ENCODE measurements around the gene LIN7B.
A peak's percentile ranks its signal among the peaks of the same experiment; 100 is the strongest.

LIN7B gene

DNA sequence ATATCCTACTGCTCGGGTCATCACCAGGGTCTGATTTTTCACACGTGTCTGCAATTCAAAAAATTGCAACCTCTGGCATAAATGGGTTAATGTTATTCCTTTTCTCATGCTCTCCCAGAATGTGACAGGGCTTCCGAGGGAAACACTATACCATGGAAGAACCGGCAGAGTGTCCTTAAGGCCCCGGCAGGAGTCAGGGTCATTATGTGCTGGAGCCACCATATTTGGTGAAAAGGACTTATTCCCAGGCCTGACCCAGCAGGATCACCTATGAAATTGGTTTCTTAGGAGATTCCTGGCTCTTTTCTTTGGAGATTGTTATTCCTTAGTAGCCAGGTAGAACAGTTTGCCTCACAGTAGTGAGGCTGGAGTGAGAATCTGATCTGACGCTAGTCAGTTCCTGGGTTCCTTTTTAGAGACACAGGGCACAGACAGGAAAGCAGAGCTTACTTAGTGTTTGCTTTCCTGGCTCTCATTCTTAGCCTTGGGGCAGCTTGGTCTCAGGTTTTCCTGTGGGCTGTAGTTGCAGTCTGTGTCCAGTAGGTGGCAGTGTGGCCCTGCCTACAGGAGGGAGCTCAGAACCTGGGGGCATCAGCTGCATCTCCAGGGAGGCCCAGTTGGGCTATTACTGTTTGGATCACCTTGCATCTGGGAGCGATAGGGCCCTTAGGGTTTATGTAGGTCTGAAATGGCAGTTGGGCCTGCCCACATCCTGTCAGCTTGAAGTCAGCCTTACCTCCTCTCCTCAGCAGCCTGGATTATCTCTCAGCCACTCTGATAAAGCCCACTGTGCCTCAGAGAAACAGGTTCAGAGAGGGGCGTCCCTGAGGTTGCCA lies 16.5 kb upstream of the LIN7B start:
- DNase-seq = peak; percentile 47 to 62 (median 57)
- no peak overlapping the region for H3K4me3 ChIP-seq (ENCODE audit: insufficient read depth, low read depth, low read length, poor library complexity, severe bottlenecking)
- H3K4me1 ChIP-seq (ENCODE audit: control insufficient read depth, insufficient read depth, low read length, poor library complexity, severe bottlenecking) = no peaks in the 10 kb centered on the region
- H3K9me3 ChIP-seq (ENCODE audit: control insufficient read depth, low read length) = no peaks in the 10 kb centered on the region
- no peaks in the 10 kb centered on the region for H3K27me3 ChIP-seq (replicated peaks; ENCODE audit: control insufficient read depth, insufficient read depth, low read length, poor library complexity, severe bottlenecking)
- no peak overlapping the region for H3K27ac ChIP-seq (ENCODE audit: insufficient read depth, low read length, poor library complexity, severe bottlenecking)
- H3K36me3 ChIP-seq (ENCODE audit: control insufficient read depth, insufficient read depth, low read length) = peaks cover 67% of the 10 kb centered on the region

DNA sequence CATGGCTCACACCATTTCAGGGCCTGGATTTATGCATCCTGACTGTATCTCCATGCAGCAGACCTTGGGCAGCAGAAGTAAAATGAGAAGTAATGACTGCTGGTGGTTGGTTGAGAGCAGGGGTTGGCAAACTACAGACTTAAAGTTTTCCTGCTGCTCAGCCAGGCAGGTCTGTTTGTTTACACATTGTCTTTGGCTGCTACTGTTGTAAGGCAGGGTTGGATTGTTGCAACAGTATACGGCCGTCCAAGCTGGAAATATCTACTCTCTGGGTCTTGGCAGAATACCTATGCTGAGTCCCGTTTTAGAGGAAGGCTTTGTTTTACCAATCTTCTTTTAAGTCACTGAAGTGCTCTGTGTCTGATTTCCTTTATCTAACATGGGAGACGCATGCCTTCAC lies 15.4 kb upstream of the LIN7B start:
- DNase-seq = no peak
- Histone ChIP-seq H3K27ac (ENCODE audit: insufficient read depth, low read length, poor library complexity, severe bottlenecking) (no peak overlapping the region), H3K36me3 (ENCODE audit: control insufficient read depth, insufficient read depth, low read length) (peaks cover 71% of the 10 kb centered on the region), H3K27me3 (replicated peaks; ENCODE audit: control insufficient read depth, insufficient read depth, low read length, poor library complexity, severe bottlenecking) (no peaks in the 10 kb centered on the region), H3K4me1 (ENCODE audit: control insufficient read depth, insufficient read depth, low read length, poor library complexity, severe bottlenecking) (no peaks in the 10 kb centered on the region), H3K9me3 (ENCODE audit: control insufficient read depth, low read length) (no peaks in the 10 kb centered on the region), H3K4me3 (ENCODE audit: insufficient read depth, low read depth, low read length, poor library complexity, severe bottlenecking) (no peak overlapping the region)

DNA sequence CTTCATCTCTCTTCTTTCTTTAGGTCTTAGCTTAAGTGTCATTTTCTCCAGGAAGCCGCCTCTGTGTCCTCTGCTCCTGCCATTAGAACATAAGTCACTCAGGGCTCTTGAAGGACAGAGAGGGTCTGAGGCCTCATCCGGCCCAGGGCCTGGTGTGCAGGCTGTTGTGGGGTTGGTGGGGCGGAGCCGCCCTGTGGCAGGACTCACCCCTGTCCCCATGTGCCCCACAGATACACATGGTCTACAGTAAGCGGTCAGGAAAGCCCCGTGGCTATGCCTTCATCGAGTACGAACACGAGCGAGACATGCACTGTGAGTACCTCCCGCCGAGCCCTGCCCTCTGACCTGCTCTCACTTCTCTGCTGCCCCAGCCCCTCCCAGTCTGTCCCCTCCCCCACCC lies 13.0 kb upstream of the LIN7B start:
- H3K9me3 ChIP-seq (ENCODE audit: control insufficient read depth, low read length) = no peaks in the 10 kb centered on the region
- no peak overlapping the region for H3K27ac ChIP-seq (ENCODE audit: insufficient read depth, low read length, poor library complexity, severe bottlenecking)
- no peaks in the 10 kb centered on the region for H3K4me1 ChIP-seq (ENCODE audit: control insufficient read depth, insufficient read depth, low read length, poor library complexity, severe bottlenecking)
- no peak overlapping the region for H3K4me3 ChIP-seq (ENCODE audit: insufficient read depth, low read depth, low read length, poor library complexity, severe bottlenecking)
- no peak for DNase-seq
- peaks cover 80% of the 10 kb centered on the region for H3K36me3 ChIP-seq (ENCODE audit: control insufficient read depth, insufficient read depth, low read length)
- H3K27me3 ChIP-seq (replicated peaks; ENCODE audit: control insufficient read depth, insufficient read depth, low read length, poor library complexity, severe bottlenecking) = no peaks in the 10 kb centered on the region

DNA sequence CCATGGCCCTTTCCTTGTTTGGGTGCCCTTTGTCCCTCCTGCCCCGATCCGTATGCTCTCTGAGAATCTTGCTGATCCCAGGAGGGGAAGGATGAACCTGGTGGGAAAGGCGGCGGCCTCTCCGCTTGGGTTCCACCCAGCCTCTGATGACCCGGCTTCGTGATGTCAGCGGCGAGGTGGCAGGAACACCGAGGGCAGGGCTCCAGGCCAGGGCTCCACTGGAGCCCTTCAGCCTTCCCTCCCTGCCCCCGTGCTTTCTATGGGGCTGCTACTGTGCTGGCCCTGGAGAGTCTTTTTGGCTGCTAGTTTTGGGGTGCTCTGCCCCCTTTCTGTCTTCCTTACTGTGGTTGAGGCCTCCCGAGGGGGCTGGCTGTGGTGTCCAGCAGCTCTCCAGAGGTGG lies 11.9 kb upstream of the LIN7B start:
- H3K4me1 ChIP-seq (ENCODE audit: control insufficient read depth, insufficient read depth, low read length, poor library complexity, severe bottlenecking) = no peaks in the 10 kb centered on the region
- no peak for DNase-seq
- H3K9me3 ChIP-seq (ENCODE audit: control insufficient read depth, low read length) = no peaks in the 10 kb centered on the region
- peaks cover 87% of the 10 kb centered on the region for H3K36me3 ChIP-seq (ENCODE audit: control insufficient read depth, insufficient read depth, low read length)
- H3K27me3 ChIP-seq (replicated peaks; ENCODE audit: control insufficient read depth, insufficient read depth, low read length, poor library complexity, severe bottlenecking) = no peaks in the 10 kb centered on the region
- H3K27ac ChIP-seq (ENCODE audit: insufficient read depth, low read length, poor library complexity, severe bottlenecking) = no peak overlapping the region
- no peak overlapping the region for H3K4me3 ChIP-seq (ENCODE audit: insufficient read depth, low read depth, low read length, poor library complexity, severe bottlenecking)

DNA sequence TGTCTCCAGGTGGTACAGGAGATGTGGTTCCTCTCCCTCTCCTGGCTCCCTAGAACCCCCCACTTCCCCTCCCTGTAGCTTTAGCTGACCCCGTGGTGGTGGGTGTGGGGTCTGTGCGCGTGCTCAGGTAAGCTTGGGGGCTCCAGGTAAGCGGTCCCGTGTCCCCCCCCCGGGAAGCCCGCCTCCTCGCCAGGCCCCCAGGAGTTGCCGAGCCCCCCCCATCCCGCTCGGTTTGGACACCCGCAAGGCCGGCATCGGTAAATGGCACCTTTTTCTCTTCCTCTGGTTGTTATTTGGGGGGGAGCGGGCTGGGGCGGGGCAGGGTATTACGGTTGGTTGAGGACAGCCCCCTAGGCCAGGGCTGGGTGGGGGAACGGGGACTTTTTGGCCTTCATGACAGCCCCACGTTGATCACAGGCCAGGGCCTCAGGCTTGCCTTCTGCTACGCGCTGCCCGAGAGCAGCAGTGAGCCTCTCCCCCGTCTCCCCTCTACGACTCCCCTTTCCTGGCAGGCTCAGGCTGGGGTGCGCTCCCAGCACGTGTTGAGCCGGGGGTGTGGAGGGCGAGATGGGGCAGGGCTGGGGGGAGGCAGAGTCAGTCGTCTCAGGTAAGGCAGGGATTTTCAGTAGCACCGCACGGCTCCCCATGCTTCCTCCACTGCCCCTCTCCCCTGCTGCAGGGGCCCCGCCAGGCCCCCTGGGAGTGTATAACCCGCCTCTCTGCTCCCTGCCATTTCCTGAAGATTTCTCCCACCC lies 10.7 kb upstream of the LIN7B start:
- Histone ChIP-seq H3K27me3 (replicated peaks; ENCODE audit: control insufficient read depth, insufficient read depth, low read length, poor library complexity, severe bottlenecking) (no peaks in the 10 kb centered on the region), H3K27ac (ENCODE audit: insufficient read depth, low read length, poor library complexity, severe bottlenecking) (no peak overlapping the region), H3K9me3 (ENCODE audit: control insufficient read depth, low read length) (no peaks in the 10 kb centered on the region), H3K4me1 (ENCODE audit: control insufficient read depth, insufficient read depth, low read length, poor library complexity, severe bottlenecking) (no peaks in the 10 kb centered on the region), H3K36me3 (ENCODE audit: control insufficient read depth, insufficient read depth, low read length) (peaks cover 90% of the 10 kb centered on the region), H3K4me3 (ENCODE audit: insufficient read depth, low read depth, low read length, poor library complexity, severe bottlenecking) (no peak overlapping the region)
- no peak for DNase-seq

DNA sequence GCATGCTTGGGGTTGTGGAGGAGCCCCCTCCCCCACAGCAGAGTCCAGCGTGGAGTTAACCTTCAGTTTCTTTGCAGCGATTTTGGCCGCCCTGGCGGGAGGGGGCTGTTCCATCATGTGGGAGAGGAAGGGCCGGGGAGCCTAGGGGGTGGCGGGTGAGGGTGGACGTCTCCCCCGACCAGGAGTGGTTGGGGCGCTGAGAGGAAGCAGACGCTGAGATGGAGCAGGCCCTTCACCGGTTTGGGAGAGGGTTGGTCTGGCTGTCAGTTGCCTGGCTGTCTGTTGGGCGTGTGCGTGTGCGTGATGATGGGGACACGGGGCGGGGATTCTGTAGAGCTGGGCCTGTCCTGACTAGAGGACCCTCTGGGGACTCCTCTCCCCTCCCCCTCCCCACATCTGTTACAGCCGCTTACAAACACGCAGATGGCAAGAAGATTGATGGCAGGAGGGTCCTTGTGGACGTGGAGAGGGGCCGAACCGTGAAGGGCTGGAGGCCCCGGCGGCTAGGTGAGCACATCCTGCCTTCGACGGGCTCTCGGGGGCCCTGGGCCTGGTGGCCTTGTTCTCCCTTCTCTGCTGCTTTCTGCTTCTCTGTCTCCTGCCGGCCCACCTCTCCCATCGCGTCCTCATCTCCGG lies 9.8 kb upstream of the LIN7B start:
- H3K36me3 ChIP-seq (ENCODE audit: control insufficient read depth, insufficient read depth, low read length) = peaks cover 87% of the 10 kb centered on the region
- no peaks in the 10 kb centered on the region for H3K27me3 ChIP-seq (replicated peaks; ENCODE audit: control insufficient read depth, insufficient read depth, low read length, poor library complexity, severe bottlenecking)
- no peak overlapping the region for H3K27ac ChIP-seq (ENCODE audit: insufficient read depth, low read length, poor library complexity, severe bottlenecking)
- no peak overlapping the region for H3K4me3 ChIP-seq (ENCODE audit: insufficient read depth, low read depth, low read length, poor library complexity, severe bottlenecking)
- no peak for DNase-seq
- no peaks in the 10 kb centered on the region for H3K9me3 ChIP-seq (ENCODE audit: control insufficient read depth, low read length)
- H3K4me1 ChIP-seq (ENCODE audit: control insufficient read depth, insufficient read depth, low read length, poor library complexity, severe bottlenecking) = no peaks in the 10 kb centered on the region

DNA sequence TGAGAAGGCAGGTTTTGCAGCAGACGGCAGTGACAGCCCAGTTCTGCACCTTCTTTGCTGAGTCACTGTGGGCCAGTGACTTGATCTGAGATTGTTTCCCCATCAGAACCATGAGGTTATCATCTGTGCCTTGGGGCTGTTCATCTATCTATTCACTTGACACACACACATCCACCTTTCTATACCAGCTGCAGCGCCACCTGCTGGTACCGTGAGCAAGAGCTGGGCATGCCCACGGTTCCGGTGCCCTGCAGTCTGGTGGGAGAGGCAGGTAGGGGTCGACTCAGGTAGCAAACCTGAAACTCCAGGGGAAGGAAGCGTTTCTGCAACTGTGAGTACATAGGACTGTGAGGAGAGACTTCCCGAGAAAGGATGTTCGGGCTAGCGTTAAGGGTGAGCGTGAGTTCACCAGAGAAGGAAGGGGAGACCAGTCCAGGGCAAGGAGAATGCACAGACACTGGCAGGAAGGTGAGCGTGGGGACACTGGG lies 7.5 kb upstream of the LIN7B start:
- Histone ChIP-seq H3K27me3 (replicated peaks; ENCODE audit: control insufficient read depth, insufficient read depth, low read length, poor library complexity, severe bottlenecking) (no peaks in the 10 kb centered on the region), H3K4me3 (ENCODE audit: insufficient read depth, low read depth, low read length, poor library complexity, severe bottlenecking) (no peak overlapping the region), H3K27ac (ENCODE audit: insufficient read depth, low read length, poor library complexity, severe bottlenecking) (no peak overlapping the region), H3K4me1 (ENCODE audit: control insufficient read depth, insufficient read depth, low read length, poor library complexity, severe bottlenecking) (no peaks in the 10 kb centered on the region), H3K36me3 (ENCODE audit: control insufficient read depth, insufficient read depth, low read length) (peaks cover 66% of the 10 kb centered on the region), H3K9me3 (ENCODE audit: control insufficient read depth, low read length) (no peaks in the 10 kb centered on the region)
- peak in 2 of 3 donors; percentile 9 to 43 for DNase-seq

DNA sequence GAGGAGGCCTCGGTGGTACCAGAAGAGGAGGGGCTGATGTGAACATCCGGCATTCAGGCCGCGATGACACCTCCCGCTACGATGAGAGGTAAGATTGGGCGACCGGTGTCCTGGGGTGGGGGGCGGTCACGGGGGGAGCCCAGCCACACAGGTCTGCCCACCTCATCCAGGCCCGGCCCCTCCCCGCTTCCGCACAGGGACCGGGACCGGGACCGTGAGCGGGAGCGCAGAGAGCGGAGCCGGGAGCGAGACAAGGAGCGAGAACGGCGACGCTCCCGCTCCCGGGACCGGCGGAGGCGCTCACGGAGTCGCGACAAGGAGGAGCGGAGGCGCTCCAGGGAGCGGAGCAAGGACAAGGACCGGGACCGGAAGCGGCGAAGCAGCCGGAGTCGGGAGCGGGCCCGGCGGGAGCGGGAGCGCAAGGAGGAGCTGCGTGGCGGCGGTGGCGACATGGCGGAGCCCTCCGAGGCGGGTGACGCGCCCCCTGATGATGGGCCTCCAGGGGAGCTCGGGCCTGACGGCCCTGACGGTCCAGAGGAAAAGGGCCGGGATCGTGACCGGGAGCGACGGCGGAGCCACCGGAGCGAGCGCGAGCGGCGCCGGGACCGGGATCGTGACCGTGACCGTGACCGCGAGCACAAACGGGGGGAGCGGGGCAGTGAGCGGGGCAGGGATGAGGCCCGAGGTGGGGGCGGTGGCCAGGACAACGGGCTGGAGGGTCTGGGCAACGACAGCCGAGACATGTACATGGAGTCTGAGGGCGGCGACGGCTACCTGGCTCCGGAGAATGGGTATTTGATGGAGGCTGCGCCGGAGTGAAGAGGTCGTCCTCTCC lies 6.3 kb upstream of the LIN7B start:
- no peak overlapping the region for H3K4me3 ChIP-seq (ENCODE audit: insufficient read depth, low read depth, low read length, poor library complexity, severe bottlenecking)
- H3K27ac ChIP-seq (ENCODE audit: insufficient read depth, low read length, poor library complexity, severe bottlenecking) = no peak overlapping the region
- DNase-seq = no peak
- H3K4me1 ChIP-seq (ENCODE audit: control insufficient read depth, insufficient read depth, low read length, poor library complexity, severe bottlenecking) = no peaks in the 10 kb centered on the region
- H3K27me3 ChIP-seq (replicated peaks; ENCODE audit: control insufficient read depth, insufficient read depth, low read length, poor library complexity, severe bottlenecking) = no peaks in the 10 kb centered on the region
- peaks cover 56% of the 10 kb centered on the region for H3K36me3 ChIP-seq (ENCODE audit: control insufficient read depth, insufficient read depth, low read length)
- no peaks in the 10 kb centered on the region for H3K9me3 ChIP-seq (ENCODE audit: control insufficient read depth, low read length)

DNA sequence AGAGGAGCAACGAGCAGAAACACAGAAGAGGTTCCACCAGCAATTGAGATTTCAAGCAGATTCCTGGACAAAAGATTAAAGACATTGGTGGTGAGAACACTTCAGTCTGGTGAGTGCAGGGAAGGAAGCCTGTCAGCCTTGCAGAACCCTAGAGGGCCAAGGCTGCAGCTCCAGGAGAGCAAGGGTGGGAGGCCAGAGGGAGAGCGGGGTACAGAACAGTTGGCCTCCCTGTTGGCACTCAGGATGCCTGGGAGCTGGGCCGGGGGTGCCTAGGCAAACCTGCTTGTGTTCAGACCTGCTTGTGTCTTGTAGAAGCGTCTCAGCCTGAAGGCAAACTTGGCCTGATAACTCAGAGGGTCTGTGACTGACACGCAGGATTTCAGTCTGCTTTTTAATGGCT lies 5.1 kb upstream of the LIN7B start:
- Histone ChIP-seq H3K4me1 (ENCODE audit: control insufficient read depth, insufficient read depth, low read length, poor library complexity, severe bottlenecking) (peaks cover 10% of the 10 kb centered on the region), H3K27ac (ENCODE audit: insufficient read depth, low read length, poor library complexity, severe bottlenecking) (no peak overlapping the region), H3K27me3 (replicated peaks; ENCODE audit: control insufficient read depth, insufficient read depth, low read length, poor library complexity, severe bottlenecking) (no peaks in the 10 kb centered on the region), H3K4me3 (ENCODE audit: insufficient read depth, low read depth, low read length, poor library complexity, severe bottlenecking) (no peak overlapping the region), H3K9me3 (ENCODE audit: control insufficient read depth, low read length) (no peaks in the 10 kb centered on the region), H3K36me3 (ENCODE audit: control insufficient read depth, insufficient read depth, low read length) (peaks cover 45% of the 10 kb centered on the region)
- DNase-seq = no peak
